Glutamatergic neuron (in vitro differentiated cells): ENCODE data around the gene STXBP1. TPM values are rescaled to one million over a fixed set of nuclear protein-coding genes. Genes with fewer than 3 reads are reported as not detected.

ENCODE experiments used
- DNase-seq: peaks from one replicate; pipeline ENCODE4 v3.0.0; 2022
- H3K27ac Mint-ChIP-seq: one replicate; pipeline ENCODE4 v1.8.0; 2020; ENCODE audit warnings: mild to moderate bottlenecking, mixed read lengths, inconsistent platforms; ENCODE audit not compliant: unreplicated experiment
- H3K27me3 Mint-ChIP-seq: one replicate; pipeline ENCODE4 v1.8.0; 2020; ENCODE audit warnings: mild to moderate bottlenecking, moderate library complexity, mixed read lengths, inconsistent platforms; ENCODE audit not compliant: unreplicated experiment
- H3K36me3 Mint-ChIP-seq: one replicate; pipeline ENCODE4 v1.8.0; 2020; ENCODE audit warnings: mild to moderate bottlenecking, mixed read lengths, inconsistent platforms; ENCODE audit not compliant: unreplicated experiment
- H3K4me1 Mint-ChIP-seq: one replicate; pipeline ENCODE4 v1.8.0; 2020; ENCODE audit warnings: mild to moderate bottlenecking, low read depth, mixed read lengths, inconsistent platforms; ENCODE audit not compliant: unreplicated experiment
- H3K4me3 Mint-ChIP-seq: one replicate; pipeline ENCODE4 v1.8.0; 2020; ENCODE audit warnings: mild to moderate bottlenecking, mixed read lengths, inconsistent platforms; ENCODE audit not compliant: unreplicated experiment
- H3K9me3 Mint-ChIP-seq: one replicate; pipeline ENCODE4 v1.8.0; 2020; ENCODE audit warnings: mild to moderate bottlenecking, moderate library complexity, mixed read lengths, inconsistent platforms; ENCODE audit not compliant: unreplicated experiment
- total RNA-seq: library from RNA; stranded (reverse); fragmentation: NEBNext Ultra II Directional; extraction: Animal tissue kit (Norgen Biotek cat#: 25700); gene quantifications from one replicate; pipeline ENCODE4 v1.2.1, GENCODE V29; 2021; ENCODE audit not compliant: unreplicated experiment
- TF ChIP-seq, protein P1 (sequence below): fragments of 200-600 bp; sonication (generic); IDR thresholded peaks from one replicate; pipeline ENCODE4 v1.5.0; 2021; ENCODE audit not compliant: partially characterized antibody, unreplicated experiment

The STXBP1 gene
- total RNA-seq, 1 donor from 2014 or later = 402 TPM

DNA sequence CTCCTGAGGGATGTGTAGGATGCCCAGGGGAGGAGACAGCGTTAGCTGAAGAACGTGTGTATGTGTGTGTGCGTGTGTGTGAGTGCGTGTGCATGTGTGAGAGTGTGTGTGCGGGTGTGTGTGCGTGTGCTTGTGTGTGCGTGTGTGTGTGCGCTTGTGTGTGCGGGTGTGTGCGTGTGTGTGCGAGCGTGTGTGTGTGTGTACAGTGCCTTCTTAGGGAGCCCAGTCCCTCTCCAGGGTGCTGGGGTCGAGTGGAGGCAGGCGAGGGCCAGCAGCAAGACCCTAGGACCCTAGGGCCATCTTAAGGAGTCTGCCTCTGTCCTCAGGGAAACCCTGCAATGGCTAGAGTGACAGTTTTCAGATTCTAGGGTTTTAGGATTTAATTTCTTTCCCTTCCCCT, 26.0 kb upstream of the STXBP1 start:
- Mint-ChIP-seq H3K9me3 (peaks cover 2% of the 10 kb centered on the region), H3K4me1 (peaks cover 5% of the 10 kb centered on the region), H3K27me3 (no peaks in the 10 kb centered on the region), H3K4me3 (peak overlapping the region; percentile 37), H3K27ac (peak overlapping the region; percentile 52), H3K36me3 (no peaks in the 10 kb centered on the region)
- no peak for DNase-seq
- TF ChIP-seq, protein P1, sequence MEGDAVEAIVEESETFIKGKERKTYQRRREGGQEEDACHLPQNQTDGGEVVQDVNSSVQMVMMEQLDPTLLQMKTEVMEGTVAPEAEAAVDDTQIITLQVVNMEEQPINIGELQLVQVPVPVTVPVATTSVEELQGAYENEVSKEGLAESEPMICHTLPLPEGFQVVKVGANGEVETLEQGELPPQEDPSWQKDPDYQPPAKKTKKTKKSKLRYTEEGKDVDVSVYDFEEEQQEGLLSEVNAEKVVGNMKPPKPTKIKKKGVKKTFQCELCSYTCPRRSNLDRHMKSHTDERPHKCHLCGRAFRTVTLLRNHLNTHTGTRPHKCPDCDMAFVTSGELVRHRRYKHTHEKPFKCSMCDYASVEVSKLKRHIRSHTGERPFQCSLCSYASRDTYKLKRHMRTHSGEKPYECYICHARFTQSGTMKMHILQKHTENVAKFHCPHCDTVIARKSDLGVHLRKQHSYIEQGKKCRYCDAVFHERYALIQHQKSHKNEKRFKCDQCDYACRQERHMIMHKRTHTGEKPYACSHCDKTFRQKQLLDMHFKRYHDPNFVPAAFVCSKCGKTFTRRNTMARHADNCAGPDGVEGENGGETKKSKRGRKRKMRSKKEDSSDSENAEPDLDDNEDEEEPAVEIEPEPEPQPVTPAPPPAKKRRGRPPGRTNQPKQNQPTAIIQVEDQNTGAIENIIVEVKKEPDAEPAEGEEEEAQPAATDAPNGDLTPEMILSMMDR = no peak

DNA sequence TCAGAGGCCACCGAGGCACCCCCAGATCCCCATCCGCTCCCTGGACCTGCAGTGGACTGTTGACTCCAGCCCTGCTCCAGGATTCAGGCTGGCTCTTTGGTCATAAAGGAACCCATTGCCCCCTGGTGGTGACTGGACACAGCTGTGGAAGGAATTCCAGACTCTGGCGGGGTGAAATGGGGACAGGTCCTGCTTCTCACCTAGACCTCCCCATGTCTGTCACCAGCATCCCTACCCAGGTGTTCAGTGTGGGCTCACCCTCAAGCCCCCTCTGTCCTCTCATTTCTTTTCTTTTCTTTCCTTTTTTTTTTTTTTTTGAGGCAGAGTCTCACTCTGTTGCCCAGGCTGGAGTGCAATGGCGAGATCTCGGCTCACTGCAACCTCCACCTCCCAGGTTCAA, 25.5 kb upstream of the STXBP1 start:
- H3K27me3 Mint-ChIP-seq = no peaks in the 10 kb centered on the region
- H3K4me1 Mint-ChIP-seq = peaks cover 5% of the 10 kb centered on the region
- TF ChIP-seq, protein P1 = peak; percentile 86
- H3K4me3 Mint-ChIP-seq = no peak overlapping the region
- H3K36me3 Mint-ChIP-seq = no peaks in the 10 kb centered on the region
- H3K27ac Mint-ChIP-seq = no peak overlapping the region
- peak; percentile 80 for DNase-seq
- H3K9me3 Mint-ChIP-seq = peaks cover 2% of the 10 kb centered on the region

- TF ChIP-seq, protein P1 = no peak
- H3K27me3 Mint-ChIP-seq = no peaks in the 10 kb centered on the region
- peaks cover 2% of the 10 kb centered on the region for H3K9me3 Mint-ChIP-seq
- H3K36me3 Mint-ChIP-seq = no peaks in the 10 kb centered on the region
- no peak for DNase-seq
- H3K4me1 Mint-ChIP-seq = peaks cover 5% of the 10 kb centered on the region
- H3K27ac Mint-ChIP-seq = no peak overlapping the region
- H3K4me3 Mint-ChIP-seq = no peak overlapping the region
Measured at GRCh38 chr9:127587966-127588365, 24.1 kb upstream of the STXBP1 start.

DNA sequence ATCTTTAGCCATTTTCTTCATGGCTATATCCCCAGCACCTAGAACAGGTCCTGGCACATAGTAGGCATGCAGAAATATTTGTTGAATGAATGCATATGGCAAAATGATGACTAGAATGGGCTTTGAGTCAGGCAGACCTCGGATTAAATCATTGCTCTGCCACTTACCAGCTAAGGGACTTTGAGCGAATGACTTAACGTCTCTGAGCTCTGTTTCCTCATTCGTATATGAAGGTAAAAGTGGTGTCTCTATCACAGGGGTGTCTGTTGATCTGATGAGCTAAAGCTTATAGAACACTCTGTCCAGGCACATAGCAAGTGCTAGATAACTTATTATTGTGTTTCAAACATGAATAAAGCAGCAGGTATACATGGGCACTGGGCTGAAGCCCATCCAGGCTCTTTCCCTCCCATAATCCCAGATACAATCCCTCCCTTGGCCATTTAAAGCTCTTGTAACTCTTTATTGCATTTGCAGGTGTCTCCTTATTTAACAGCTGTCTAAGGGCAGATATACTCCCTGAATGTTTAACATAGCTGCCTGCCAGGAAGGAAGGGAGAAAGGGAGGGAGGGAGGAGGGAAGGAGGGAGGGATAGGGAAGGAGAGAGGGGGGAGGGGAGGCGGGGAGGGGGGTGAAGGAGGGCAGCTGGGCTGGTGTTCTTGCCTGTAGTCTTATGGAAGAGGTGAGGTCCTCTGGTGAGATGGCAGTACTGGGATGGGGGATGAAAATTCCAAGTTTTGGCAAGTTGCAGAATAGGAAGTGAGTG, 23.2 kb upstream of the STXBP1 start:
- Mint-ChIP-seq H3K36me3 (no peaks in the 10 kb centered on the region), H3K4me3 (no peak overlapping the region), H3K9me3 (peaks cover 2% of the 10 kb centered on the region), H3K27me3 (no peaks in the 10 kb centered on the region), H3K4me1 (peaks cover 5% of the 10 kb centered on the region), H3K27ac (no peak overlapping the region)
- DNase-seq = no peak
- TF ChIP-seq, protein P1 = no peak

- peak; percentile 72 for DNase-seq
- no peak overlapping the region for H3K27ac Mint-ChIP-seq
Measured at GRCh38 chr9:127589955-127590370, 22.1 kb upstream of the STXBP1 start.

More at GRCh38 chr9:127589955-127590370, 22.1 kb upstream of the STXBP1 start:
- Mint-ChIP-seq H3K4me3 (peak overlapping the region; percentile 17), H3K9me3 (peaks cover 2% of the 10 kb centered on the region), H3K27me3 (no peaks in the 10 kb centered on the region), H3K36me3 (no peaks in the 10 kb centered on the region), H3K4me1 (peaks cover 5% of the 10 kb centered on the region)
- TF ChIP-seq, protein P1 = peak; percentile 89
